CD4-positive, alpha-beta T cell (primary cell): ENCODE results near the gene CHST15. TPM values are rescaled to one million over a fixed set of nuclear protein-coding genes. Genes with fewer than 3 reads are reported as not detected.

Source experiments
- ATAC-seq: fragments of 200-7000 bp; cut with Tn5 transposase; one replicate; pipeline ENCODE4 v1.10.0; 2022; ENCODE audit warnings: mild to moderate bottlenecking; ENCODE audit not compliant: poor library complexity
- CTCF ChIA-PET: fragments of 350-600 bp; sonication (Branson Sonifier 250); formaldehyde crosslinking; loops from one replicate; lab custom pipeline; 2021; ENCODE audit warnings: antibody characterized with exemption, inconsistent platforms; lab: Charles Lee
- POLR2A ChIA-PET: fragments of 350-600 bp; sonication (Branson Sonifier 250); formaldehyde crosslinking; loops from one replicate; lab custom pipeline; 2021; ENCODE audit warnings: antibody characterized with exemption, inconsistent platforms; lab: Charles Lee
- DNase-seq, 14 experiments: peaks; one replicate each; pipeline ENCODE4 v3.0.0-alpha.2; 2013 to 2020; ENCODE audit warnings: mixed read lengths in 2 of 14
- H3K27ac ChIP-seq, 2 donors: one replicate each; pipeline versions ENCODE4 v1.5.1 to v1.7.0; 2013; ENCODE audit warnings: low read length in 2 of 2, low read depth in 1 of 2, mild to moderate bottlenecking in 1 of 2
- H3K27me3 ChIP-seq, 2 experiments: 1 replicate in 1 of 2; 2 replicates in 1 of 2; pipeline versions ENCODE4 v1.6.1 to v1.7.0; 2013; ENCODE audit warnings: low read length in 2 of 2, control low read depth in 1 of 2, mild to moderate bottlenecking in 1 of 2, moderate library complexity in 1 of 2; ENCODE audit not compliant: insufficient read depth in 2 of 2, control insufficient read depth in 1 of 2
- H3K36me3 ChIP-seq: one replicate; pipeline ENCODE4 v1.6.1; 2013; ENCODE audit warnings: low read length, control low read depth; ENCODE audit not compliant: insufficient read depth
- H3K4me1 ChIP-seq: one replicate; pipeline ENCODE4 v1.6.1; 2013; ENCODE audit warnings: low read length, control low read depth; ENCODE audit not compliant: insufficient read depth
- H3K4me3 ChIP-seq: one replicate; pipeline ENCODE4 v1.5.1; 2013; ENCODE audit warnings: mild to moderate bottlenecking, low read length, moderate library complexity
- H3K9me3 ChIP-seq, 2 experiments: 1 replicate in 1 of 2; 2 replicates in 1 of 2; pipeline versions ENCODE4 v1.6.1 to v1.7.0; 2013; ENCODE audit warnings: low read length in 2 of 2, mild to moderate bottlenecking in 2 of 2, control low read depth in 1 of 2, moderate library complexity in 1 of 2; ENCODE audit not compliant: control insufficient read depth in 1 of 2, insufficient read depth in 1 of 2
- H3K27ac Mint-ChIP-seq: one replicate; pipeline ENCODE4 v1.8.0; 2020; ENCODE audit warnings: mixed read lengths
- H3K27me3 Mint-ChIP-seq: one replicate; pipeline ENCODE4 v1.8.0; 2021; ENCODE audit warnings: mixed read lengths
- H3K36me3 Mint-ChIP-seq: one replicate; pipeline ENCODE4 v1.8.0; 2021; ENCODE audit warnings: low read depth, mixed read lengths
- H3K4me1 Mint-ChIP-seq: one replicate; pipeline ENCODE4 v1.8.0; 2021; ENCODE audit warnings: low read depth, mixed read lengths
- H3K4me3 Mint-ChIP-seq: one replicate; pipeline ENCODE4 v1.8.0; 2020; ENCODE audit warnings: mild to moderate bottlenecking, mixed read lengths
- H3K9me3 Mint-ChIP-seq: one replicate; pipeline ENCODE4 v1.8.0; 2020; ENCODE audit warnings: mixed read lengths
- intact Hi-C, 2 experiments: fragments of 100-400 bp; cut with DNase I in 1 of 2; cut with micrococcal nuclease in 1 of 2; formaldehyde crosslinking; loops; one replicate each; pipeline versions ENCODE4 v1.15.1 to v1.9.0; 2023 to 2025; cut with DNase I, micrococcal nuclease
- total RNA-seq, 174 experiments: library from RNA in 2 of 174; stranded (reverse) in 2 of 174; gene quantifications; one replicate each; pipeline ENCODE4 v1.2.3 and lab custom pipeline; 2021 to 2026
- TF ChIP-seq, protein P1 (sequence below): fragments of 200-600 bp; IDR thresholded peaks from one replicate; pipeline ENCODE4 v1.8.0; 2022; ENCODE audit warnings: antibody characterized with exemption, mild to moderate bottlenecking

Gene CHST15
- total RNA-seq, 2 experiments from 2014 or later = 0.42 to 0.52 TPM

DNA sequence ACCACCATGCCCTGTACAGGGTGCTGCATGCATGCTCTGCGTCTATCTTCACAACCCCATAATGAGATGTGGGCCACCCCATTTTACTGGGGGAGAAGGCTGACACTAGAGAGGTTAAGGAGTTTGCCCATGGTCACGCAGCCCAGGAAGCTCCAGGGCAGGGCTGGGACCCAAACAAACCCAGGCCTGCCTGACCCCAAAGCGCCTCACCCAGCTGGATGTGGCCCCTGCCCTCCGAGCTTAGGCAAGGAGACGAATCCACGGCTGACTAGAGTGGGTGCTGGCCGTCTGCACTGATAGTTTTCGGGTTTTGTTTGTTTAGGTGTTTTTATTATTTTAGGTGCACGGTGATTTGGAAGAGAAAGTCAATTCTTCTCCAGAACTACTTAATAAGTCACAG is 65.7 kb downstream of the CHST15 start:
- CTCF ChIA-PET = no interaction called here

DNA sequence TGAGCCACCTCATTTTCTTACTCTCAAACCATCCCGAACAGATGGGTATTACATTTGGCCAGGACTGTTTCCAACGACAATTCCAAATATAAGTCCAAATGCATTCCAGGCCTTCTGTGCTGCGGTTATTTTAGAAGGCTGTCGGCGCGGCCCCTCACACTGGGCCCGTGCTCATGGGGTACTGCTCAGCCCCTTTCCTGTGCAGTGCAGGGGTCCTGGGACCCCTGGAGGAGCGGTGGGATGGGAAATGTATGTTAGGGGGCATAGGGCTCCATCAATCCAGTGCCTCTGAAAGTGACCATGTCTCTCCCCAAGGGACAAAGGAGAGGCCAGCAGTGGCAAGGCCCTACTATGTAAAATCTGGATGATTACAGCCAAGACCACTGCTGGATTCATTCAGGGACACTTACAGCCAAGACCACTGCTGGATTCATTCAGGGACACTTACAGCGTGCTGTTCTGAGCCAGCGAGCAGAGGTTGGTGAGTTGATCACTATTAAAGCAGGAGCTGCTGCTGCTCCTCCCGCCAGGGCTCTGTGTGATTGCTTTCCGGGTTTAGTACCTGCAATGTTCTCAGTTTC is 66.3 kb downstream of the CHST15 start:
- Histone ChIP-seq H3K36me3 (no peaks in the 10 kb centered on the region), H3K27me3 (no peaks in the 10 kb centered on the region), H3K4me3 (no peak overlapping the region), H3K4me1 (no peaks in the 10 kb centered on the region), H3K9me3 (no peaks in the 10 kb centered on the region), H3K27ac (no peak overlapping the region)
- Mint-ChIP-seq H3K9me3 (no peaks in the 10 kb centered on the region), H3K36me3 (no peaks in the 10 kb centered on the region), H3K27ac (no peak overlapping the region), H3K27me3 (no peaks in the 10 kb centered on the region), H3K4me1 (no peaks in the 10 kb centered on the region), H3K4me3 (no peak overlapping the region)
- intact Hi-C loops = no loop called here
- TF ChIP-seq, protein P1, sequence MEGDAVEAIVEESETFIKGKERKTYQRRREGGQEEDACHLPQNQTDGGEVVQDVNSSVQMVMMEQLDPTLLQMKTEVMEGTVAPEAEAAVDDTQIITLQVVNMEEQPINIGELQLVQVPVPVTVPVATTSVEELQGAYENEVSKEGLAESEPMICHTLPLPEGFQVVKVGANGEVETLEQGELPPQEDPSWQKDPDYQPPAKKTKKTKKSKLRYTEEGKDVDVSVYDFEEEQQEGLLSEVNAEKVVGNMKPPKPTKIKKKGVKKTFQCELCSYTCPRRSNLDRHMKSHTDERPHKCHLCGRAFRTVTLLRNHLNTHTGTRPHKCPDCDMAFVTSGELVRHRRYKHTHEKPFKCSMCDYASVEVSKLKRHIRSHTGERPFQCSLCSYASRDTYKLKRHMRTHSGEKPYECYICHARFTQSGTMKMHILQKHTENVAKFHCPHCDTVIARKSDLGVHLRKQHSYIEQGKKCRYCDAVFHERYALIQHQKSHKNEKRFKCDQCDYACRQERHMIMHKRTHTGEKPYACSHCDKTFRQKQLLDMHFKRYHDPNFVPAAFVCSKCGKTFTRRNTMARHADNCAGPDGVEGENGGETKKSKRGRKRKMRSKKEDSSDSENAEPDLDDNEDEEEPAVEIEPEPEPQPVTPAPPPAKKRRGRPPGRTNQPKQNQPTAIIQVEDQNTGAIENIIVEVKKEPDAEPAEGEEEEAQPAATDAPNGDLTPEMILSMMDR = no peak
- no peak for DNase-seq
- POLR2A ChIA-PET = no interaction called here
- no peak for ATAC-seq
- CTCF ChIA-PET = no interaction called here

More for the DNA sequence above, 65.7 kb downstream of the CHST15 start:
- Histone ChIP-seq H3K27ac (no peak overlapping the region), H3K9me3 (no peaks in the 10 kb centered on the region), H3K4me3 (no peak overlapping the region), H3K36me3 (no peaks in the 10 kb centered on the region), H3K4me1 (no peaks in the 10 kb centered on the region), H3K27me3 (no peaks in the 10 kb centered on the region)
- ATAC-seq = no peak
- H3K4me3 Mint-ChIP-seq = no peak overlapping the region
- no peaks in the 10 kb centered on the region for H3K4me1 Mint-ChIP-seq
- intact Hi-C loops = no loop called here
- POLR2A ChIA-PET = no interaction called here
- no peak for DNase-seq
- H3K27ac Mint-ChIP-seq = no peak overlapping the region
- TF ChIP-seq, protein P1 = no peak
- H3K9me3 Mint-ChIP-seq = no peaks in the 10 kb centered on the region
- H3K36me3 Mint-ChIP-seq = no peaks in the 10 kb centered on the region
- H3K27me3 Mint-ChIP-seq = no peaks in the 10 kb centered on the region

DNA sequence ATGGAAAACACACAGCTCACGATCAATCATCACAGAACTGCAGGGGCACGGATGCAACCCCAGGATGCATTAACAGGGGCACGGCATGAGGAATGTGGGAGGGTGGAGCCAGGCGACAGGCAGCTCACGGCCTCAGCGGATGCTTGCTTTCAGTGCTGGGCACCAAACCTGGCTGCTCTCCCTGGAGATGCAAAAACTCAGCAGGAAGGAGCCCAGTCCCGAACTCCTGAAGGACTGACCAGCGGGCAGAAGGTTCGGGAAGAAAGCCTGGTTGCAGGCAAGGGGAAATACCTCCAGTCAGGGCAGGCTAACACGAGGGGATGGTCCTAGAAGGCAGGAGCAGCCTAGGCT is 66.8 kb downstream of the CHST15 start:
- intact Hi-C loops = no loop called here
- no peaks in the 10 kb centered on the region for H3K36me3 Mint-ChIP-seq
- H3K27me3 Mint-ChIP-seq = no peaks in the 10 kb centered on the region
- H3K4me1 Mint-ChIP-seq = no peaks in the 10 kb centered on the region
- no peak overlapping the region for H3K4me3 ChIP-seq
- DNase-seq (no peak), ATAC-seq (no peak)
- ChIA-PET CTCF (no interaction called here), POLR2A (no interaction called here)
- no peak overlapping the region for H3K27ac ChIP-seq
- TF ChIP-seq, protein P1 = no peak
- H3K9me3 ChIP-seq = no peaks in the 10 kb centered on the region
- H3K4me1 ChIP-seq = no peaks in the 10 kb centered on the region
- H3K4me3 Mint-ChIP-seq = no peak overlapping the region
- no peaks in the 10 kb centered on the region for H3K27me3 ChIP-seq
- no peaks in the 10 kb centered on the region for H3K36me3 ChIP-seq
- H3K9me3 Mint-ChIP-seq = no peaks in the 10 kb centered on the region
- no peak overlapping the region for H3K27ac Mint-ChIP-seq
